ENCODE measurements around the gene USP32. TPM values are rescaled to one million over a fixed set of nuclear protein-coding genes. Genes with fewer than 3 reads are reported as not detected.
A peak's percentile ranks its signal among the peaks of the same experiment; 100 is the strongest.

Gene USP32
- total RNA-seq, 1 donor from 2014 or later, result 30.9 TPM

GRCh38 chr17:60412701-60413100 lies 20.8 kb upstream of the USP32 start:
- intact Hi-C loops (cut with DNase I), result no loop called here
- ATAC-seq (ENCODE audit: poor library complexity) (no peak), DNase-seq (no peak)

GRCh38 chr17:60410001-60410400 lies 18.1 kb upstream of the USP32 start:
- ATAC-seq (ENCODE audit: poor library complexity), result no peak
- DNase-seq, result no peak
- intact Hi-C loops (cut with DNase I), result no loop called here

- intact Hi-C loops (cut with DNase I), result no loop called here
- DNase-seq (no peak), ATAC-seq (ENCODE audit: poor library complexity) (no peak)
These were observed 15.0 kb upstream of the USP32 start for GRCh38 chr17:60406887-60407286.

- no peak for DNase-seq
- intact Hi-C loops (cut with DNase I), result no loop called here
- ATAC-seq (ENCODE audit: poor library complexity), result no peak
These were observed 12.0 kb upstream of the USP32 start for GRCh38 chr17:60403962-60404361.

- ATAC-seq (ENCODE audit: poor library complexity) (no peak), DNase-seq (no peak)
- intact Hi-C loops (cut with DNase I), result no loop called here
These were observed 11.5 kb upstream of the USP32 start for GRCh38 chr17:60403523-60403810.

- intact Hi-C loops (cut with DNase I), result no loop called here
- DNase-seq (no peak), ATAC-seq (ENCODE audit: poor library complexity) (no peak)
These were observed 9.9 kb upstream of the USP32 start for GRCh38 chr17:60401819-60402218.

- ATAC-seq (ENCODE audit: poor library complexity) (peak; percentile 46), DNase-seq (no peak)
- intact Hi-C loops (cut with DNase I), result no loop called here
These were observed 6.5 kb upstream of the USP32 start for GRCh38 chr17:60398227-60398959.

GRCh38 chr17:60396412-60396811 lies 4.5 kb upstream of the USP32 start:
- ATAC-seq (ENCODE audit: poor library complexity) (no peak), DNase-seq (no peak)
- intact Hi-C loops (cut with DNase I), result no loop called here

- DNase-seq (no peak), ATAC-seq (ENCODE audit: poor library complexity) (no peak)
- intact Hi-C loops (cut with DNase I), result no loop called here
These were observed 3.7 kb upstream of the USP32 start for GRCh38 chr17:60395508-60396065.

GRCh38 chr17:60393840-60394723 lies 2.1 kb upstream of the USP32 start:
- intact Hi-C loops (cut with DNase I), result no loop called here
- ATAC-seq (ENCODE audit: poor library complexity) (no peak), DNase-seq (no peak)

GRCh38 chr17:60392845-60393702 lies 1.1 kb upstream of the USP32 start:
- ATAC-seq (ENCODE audit: poor library complexity), result no peak

GRCh38 chr17:60391471-60392041 lies 377 bp downstream of the USP32 start:
- peak; percentile 63 for ATAC-seq (ENCODE audit: poor library complexity)

More at GRCh38 chr17:60392845-60393702, 1.1 kb upstream of the USP32 start:
- intact Hi-C loops (cut with DNase I), result no loop called here
- DNase-seq, result no peak

GRCh38 chr17:60390925-60391470 lies 935 bp downstream of the USP32 start:
- intact Hi-C loops (cut with DNase I), result no loop called here

More at GRCh38 chr17:60391471-60392041, 377 bp downstream of the USP32 start:
- no peak for DNase-seq
- intact Hi-C loops (cut with DNase I), result no loop called here

GRCh38 chr17:60390186-60390585 lies 1.7 kb downstream of the USP32 start:
- intact Hi-C loops (cut with DNase I), result no loop called here
- ATAC-seq (ENCODE audit: poor library complexity) (no peak), DNase-seq (no peak)

More at GRCh38 chr17:60390925-60391470, 935 bp downstream of the USP32 start:
- ATAC-seq (ENCODE audit: poor library complexity), result no peak
- no peak for DNase-seq

- intact Hi-C loops (cut with DNase I), result no loop called here
- ATAC-seq (ENCODE audit: poor library complexity) (no peak), DNase-seq (no peak)
These were observed 3.2 kb downstream of the USP32 start for GRCh38 chr17:60388742-60389141.

- intact Hi-C loops (cut with DNase I), result no loop called here
- ATAC-seq (ENCODE audit: poor library complexity), result no peak
- no peak for DNase-seq
These were observed 4.3 kb downstream of the USP32 start for GRCh38 chr17:60387666-60388065.

GRCh38 chr17:60386147-60387058 lies 5.5 kb downstream of the USP32 start:
- DNase-seq (no peak), ATAC-seq (ENCODE audit: poor library complexity) (no peak)
- intact Hi-C loops (cut with DNase I), result no loop called here

Data from Right ventricle myocardium superior (tissue), 1 donor.